H1 (cell line): ENCODE data around the gene PRDX5. TPM values are rescaled to one million over a fixed set of nuclear protein-coding genes. Genes with fewer than 3 reads are reported as not detected.

Source experiments
- ASH2L ChIP-seq: fragments of 200-600, 300-600 bp; sonication (generic); IDR thresholded peaks from one replicate; pipeline ENCODE4 v1.7.1; 2017; ENCODE audit warnings: low read length
- KDM1A ChIP-seq: fragments of 200-600, 300-600 bp; sonication (generic); IDR thresholded peaks from 2 replicates; pipeline ENCODE4 v1.7.1; 2016; ENCODE audit warnings: mild to moderate bottlenecking, low read length, borderline replicate concordance
- KDM4A ChIP-seq: IDR thresholded peaks from one replicate; pipeline ENCODE4 v1.7.1; 2012; ENCODE audit warnings: low read depth, mild to moderate bottlenecking, moderate library complexity, low read length, inconsistent platforms; ENCODE audit not compliant: severe bottlenecking
- RAD21 ChIP-seq, 2 experiments: IDR thresholded peaks in 1 of 2; conservative IDR thresholded peaks in 1 of 2; 2 replicates each; pipeline ENCODE4 v1.6.1; 2011; ENCODE audit warnings: low read depth in 2 of 2, low read length in 2 of 2, improper control_type of control experiment in 1 of 2, inconsistent platforms in 1 of 2, mild to moderate bottlenecking in 1 of 2, moderate library complexity in 1 of 2
- SP2 ChIP-seq: IDR thresholded peaks from 2 replicates; pipeline ENCODE4 v1.6.1; 2012; ENCODE audit warnings: mild to moderate bottlenecking, low read length, inconsistent platforms
- polyA plus RNA-seq, 7 experiments: library from polyadenylated mRNA; depleted of rRNA in 3 of 7; stranded (reverse) in 5 of 7; unstranded in 2 of 7; fragments of >200 nt in 5 of 7; fragments of 200-250 nt in 2 of 7; gene quantifications; 1 replicate in 5 of 7; 2 replicates in 1 of 7; 4 replicates in 1 of 7; pipeline versions ENCODE4 v1.2.1 to v1.2.3, GENCODE V29; 2011 to 2013; ENCODE audit warnings: missing spikeins in 2 of 7, mixed read lengths in 2 of 7
- total RNA-seq: library from RNA; stranded (reverse); fragmentation: NEBNext Ultra II Directional; extraction: Animal tissue kit (Norgen Biotek cat#: 25700); gene quantifications from 2 replicates; pipeline ENCODE4 v1.2.1, GENCODE V29; 2021
- TF ChIP-seq, protein P1 (sequence below): IDR thresholded peaks from 2 replicates; pipeline ENCODE4 v1.6.1; 2011; ENCODE audit warnings: low read length, improper control_type of control experiment
- TF ChIP-seq, protein P2 (sequence below): IDR thresholded peaks from 2 replicates; pipeline ENCODE4 v1.6.1; 2012; ENCODE audit warnings: inconsistent platforms
- TF ChIP-seq, protein P3 (sequence below): fragments of 300-600 bp; sonication (generic); IDR thresholded peaks from 2 replicates; pipeline ENCODE4 v1.7.1; 2012; ENCODE audit warnings: low read length, moderate library complexity, mild to moderate bottlenecking, inconsistent platforms; ENCODE audit not compliant: insufficient replicate concordance

The PRDX5 gene
- total and polyA plus RNA-seq, 2 of the 8 experiments (the other 6 are each of a cell fraction or from before 2014, with no cell fraction given), result 201 to 582 TPM

DNA sequence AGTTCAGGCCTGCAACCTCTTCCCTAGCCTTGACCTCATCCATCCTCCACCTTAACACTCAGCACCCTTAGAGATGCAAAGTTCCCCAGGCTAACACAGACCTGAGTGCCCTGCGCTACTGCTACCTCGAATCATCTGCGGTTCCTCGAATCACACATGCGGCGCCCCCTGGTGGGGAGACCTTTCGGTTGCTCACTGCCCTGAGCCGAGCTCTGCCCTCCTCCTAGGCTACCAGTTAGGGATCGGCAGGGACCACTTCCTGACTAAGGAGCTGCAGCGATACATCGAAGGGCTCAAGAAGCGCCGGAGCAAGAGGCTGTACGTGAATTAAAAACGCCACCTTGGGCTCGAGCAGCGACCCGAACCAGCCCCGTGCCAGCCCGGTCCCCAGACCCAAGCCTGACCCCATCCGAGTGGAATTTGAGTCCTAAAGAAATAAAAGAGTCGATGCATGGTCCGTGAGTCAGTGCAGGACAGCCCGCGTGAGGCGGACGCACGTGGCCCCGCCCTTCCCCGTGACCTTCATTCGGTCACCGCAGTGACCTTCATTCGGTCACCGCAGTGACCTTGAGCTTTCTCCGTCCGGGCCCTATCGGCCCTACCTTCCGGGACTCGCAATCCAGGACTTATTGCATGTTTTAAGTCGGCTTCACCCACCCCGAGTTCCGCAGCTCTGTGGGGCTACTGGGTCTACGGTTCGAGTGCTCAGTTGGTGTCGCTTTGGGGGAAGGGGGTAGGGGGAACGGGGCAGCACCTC lies 13.4 kb upstream of the PRDX5 start (continued):
- TF ChIP-seq, protein P1, sequence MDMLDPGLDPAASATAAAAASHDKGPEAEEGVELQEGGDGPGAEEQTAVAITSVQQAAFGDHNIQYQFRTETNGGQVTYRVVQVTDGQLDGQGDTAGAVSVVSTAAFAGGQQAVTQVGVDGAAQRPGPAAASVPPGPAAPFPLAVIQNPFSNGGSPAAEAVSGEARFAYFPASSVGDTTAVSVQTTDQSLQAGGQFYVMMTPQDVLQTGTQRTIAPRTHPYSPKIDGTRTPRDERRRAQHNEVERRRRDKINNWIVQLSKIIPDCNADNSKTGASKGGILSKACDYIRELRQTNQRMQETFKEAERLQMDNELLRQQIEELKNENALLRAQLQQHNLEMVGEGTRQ, result peak; percentile 37; the same call in 1 of the 2 replicates
- TF ChIP-seq, protein P2, sequence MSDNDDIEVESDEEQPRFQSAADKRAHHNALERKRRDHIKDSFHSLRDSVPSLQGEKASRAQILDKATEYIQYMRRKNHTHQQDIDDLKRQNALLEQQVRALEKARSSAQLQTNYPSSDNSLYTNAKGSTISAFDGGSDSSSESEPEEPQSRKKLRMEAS, result peak; percentile 81
- TF ChIP-seq RAD21 (IDR thresholded peaks at IDR 0.05 in 1 of 2, conservative IDR thresholded peaks at IDR 0.05 in 1 of 2; ENCODE audit: low read depth in 2 of 2, low read length in 2 of 2) (peak; percentile 54 to 69), ASH2L (peak; percentile 73), KDM1A (peak; percentile 31; the same call in 1 of the 2 replicates), SP2 (no peak), KDM4A (peak; percentile 70)
- TF ChIP-seq, protein P3, sequence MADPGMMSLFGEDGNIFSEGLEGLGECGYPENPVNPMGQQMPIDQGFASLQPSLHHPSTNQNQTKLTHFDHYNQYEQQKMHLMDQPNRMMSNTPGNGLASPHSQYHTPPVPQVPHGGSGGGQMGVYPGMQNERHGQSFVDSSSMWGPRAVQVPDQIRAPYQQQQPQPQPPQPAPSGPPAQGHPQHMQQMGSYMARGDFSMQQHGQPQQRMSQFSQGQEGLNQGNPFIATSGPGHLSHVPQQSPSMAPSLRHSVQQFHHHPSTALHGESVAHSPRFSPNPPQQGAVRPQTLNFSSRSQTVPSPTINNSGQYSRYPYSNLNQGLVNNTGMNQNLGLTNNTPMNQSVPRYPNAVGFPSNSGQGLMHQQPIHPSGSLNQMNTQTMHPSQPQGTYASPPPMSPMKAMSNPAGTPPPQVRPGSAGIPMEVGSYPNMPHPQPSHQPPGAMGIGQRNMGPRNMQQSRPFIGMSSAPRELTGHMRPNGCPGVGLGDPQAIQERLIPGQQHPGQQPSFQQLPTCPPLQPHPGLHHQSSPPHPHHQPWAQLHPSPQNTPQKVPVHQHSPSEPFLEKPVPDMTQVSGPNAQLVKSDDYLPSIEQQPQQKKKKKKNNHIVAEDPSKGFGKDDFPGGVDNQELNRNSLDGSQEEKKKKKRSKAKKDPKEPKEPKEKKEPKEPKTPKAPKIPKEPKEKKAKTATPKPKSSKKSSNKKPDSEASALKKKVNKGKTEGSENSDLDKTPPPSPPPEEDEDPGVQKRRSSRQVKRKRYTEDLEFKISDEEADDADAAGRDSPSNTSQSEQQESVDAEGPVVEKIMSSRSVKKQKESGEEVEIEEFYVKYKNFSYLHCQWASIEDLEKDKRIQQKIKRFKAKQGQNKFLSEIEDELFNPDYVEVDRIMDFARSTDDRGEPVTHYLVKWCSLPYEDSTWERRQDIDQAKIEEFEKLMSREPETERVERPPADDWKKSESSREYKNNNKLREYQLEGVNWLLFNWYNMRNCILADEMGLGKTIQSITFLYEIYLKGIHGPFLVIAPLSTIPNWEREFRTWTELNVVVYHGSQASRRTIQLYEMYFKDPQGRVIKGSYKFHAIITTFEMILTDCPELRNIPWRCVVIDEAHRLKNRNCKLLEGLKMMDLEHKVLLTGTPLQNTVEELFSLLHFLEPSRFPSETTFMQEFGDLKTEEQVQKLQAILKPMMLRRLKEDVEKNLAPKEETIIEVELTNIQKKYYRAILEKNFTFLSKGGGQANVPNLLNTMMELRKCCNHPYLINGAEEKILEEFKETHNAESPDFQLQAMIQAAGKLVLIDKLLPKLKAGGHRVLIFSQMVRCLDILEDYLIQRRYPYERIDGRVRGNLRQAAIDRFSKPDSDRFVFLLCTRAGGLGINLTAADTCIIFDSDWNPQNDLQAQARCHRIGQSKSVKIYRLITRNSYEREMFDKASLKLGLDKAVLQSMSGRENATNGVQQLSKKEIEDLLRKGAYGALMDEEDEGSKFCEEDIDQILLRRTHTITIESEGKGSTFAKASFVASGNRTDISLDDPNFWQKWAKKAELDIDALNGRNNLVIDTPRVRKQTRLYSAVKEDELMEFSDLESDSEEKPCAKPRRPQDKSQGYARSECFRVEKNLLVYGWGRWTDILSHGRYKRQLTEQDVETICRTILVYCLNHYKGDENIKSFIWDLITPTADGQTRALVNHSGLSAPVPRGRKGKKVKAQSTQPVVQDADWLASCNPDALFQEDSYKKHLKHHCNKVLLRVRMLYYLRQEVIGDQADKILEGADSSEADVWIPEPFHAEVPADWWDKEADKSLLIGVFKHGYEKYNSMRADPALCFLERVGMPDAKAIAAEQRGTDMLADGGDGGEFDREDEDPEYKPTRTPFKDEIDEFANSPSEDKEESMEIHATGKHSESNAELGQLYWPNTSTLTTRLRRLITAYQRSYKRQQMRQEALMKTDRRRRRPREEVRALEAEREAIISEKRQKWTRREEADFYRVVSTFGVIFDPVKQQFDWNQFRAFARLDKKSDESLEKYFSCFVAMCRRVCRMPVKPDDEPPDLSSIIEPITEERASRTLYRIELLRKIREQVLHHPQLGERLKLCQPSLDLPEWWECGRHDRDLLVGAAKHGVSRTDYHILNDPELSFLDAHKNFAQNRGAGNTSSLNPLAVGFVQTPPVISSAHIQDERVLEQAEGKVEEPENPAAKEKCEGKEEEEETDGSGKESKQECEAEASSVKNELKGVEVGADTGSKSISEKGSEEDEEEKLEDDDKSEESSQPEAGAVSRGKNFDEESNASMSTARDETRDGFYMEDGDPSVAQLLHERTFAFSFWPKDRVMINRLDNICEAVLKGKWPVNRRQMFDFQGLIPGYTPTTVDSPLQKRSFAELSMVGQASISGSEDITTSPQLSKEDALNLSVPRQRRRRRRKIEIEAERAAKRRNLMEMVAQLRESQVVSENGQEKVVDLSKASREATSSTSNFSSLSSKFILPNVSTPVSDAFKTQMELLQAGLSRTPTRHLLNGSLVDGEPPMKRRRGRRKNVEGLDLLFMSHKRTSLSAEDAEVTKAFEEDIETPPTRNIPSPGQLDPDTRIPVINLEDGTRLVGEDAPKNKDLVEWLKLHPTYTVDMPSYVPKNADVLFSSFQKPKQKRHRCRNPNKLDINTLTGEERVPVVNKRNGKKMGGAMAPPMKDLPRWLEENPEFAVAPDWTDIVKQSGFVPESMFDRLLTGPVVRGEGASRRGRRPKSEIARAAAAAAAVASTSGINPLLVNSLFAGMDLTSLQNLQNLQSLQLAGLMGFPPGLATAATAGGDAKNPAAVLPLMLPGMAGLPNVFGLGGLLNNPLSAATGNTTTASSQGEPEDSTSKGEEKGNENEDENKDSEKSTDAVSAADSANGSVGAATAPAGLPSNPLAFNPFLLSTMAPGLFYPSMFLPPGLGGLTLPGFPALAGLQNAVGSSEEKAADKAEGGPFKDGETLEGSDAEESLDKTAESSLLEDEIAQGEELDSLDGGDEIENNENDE, result no peak
